Measurements from ENCODE around the gene TXNDC12. TPM values are rescaled to one million over a fixed set of nuclear protein-coding genes. Genes with fewer than 3 reads are reported as not detected.

Gene TXNDC12
- polyA plus RNA-seq, 1 donor from 2014 or later = 42.3 TPM

GRCh38 chr1:52037909-52038308 is 17.1 kb downstream of the TXNDC12 start:
- Histone ChIP-seq H3K4me3 (ENCODE audit: low read length) (no peak overlapping the region), H3K36me3 (ENCODE audit: insufficient read depth, low read length) (no peaks in the 10 kb centered on the region), H2AFZ (ENCODE audit: low read depth, low read length) (no peak overlapping the region), H3K9ac (ENCODE audit: low read length) (no peak overlapping the region), H3K9me2 (ENCODE audit: insufficient read depth, low read length) (no peaks in the 10 kb centered on the region), H4K20me1 (ENCODE audit: insufficient read depth) (no peaks in the 10 kb centered on the region), H3K9me3 (ENCODE audit: low read length) (no peaks in the 10 kb centered on the region), H3K4me2 (ENCODE audit: low read length) (no peak overlapping the region), H3K79me2 (replicated peaks; ENCODE audit: insufficient read depth, low read length) (peaks cover 2% of the 10 kb centered on the region), H3K27ac (ENCODE audit: low read length) (no peak overlapping the region), H3F3A (ENCODE audit: insufficient read depth, low read length, poor library complexity, severe bottlenecking) (no peaks in the 10 kb centered on the region), H3K27me3 (ENCODE audit: insufficient read depth, low read depth, low read length) (no peaks in the 10 kb centered on the region)
- TF ChIP-seq MXI1 (conservative IDR thresholded peaks at IDR 0.05; ENCODE audit: poor library complexity, severe bottlenecking) (no peak), EZH2 (IDR thresholded peaks at IDR 0.05; ENCODE audit: borderline replicate concordance, insufficient read depth, low read length, poor library complexity, severe bottlenecking) (no peak), EP300 (conservative IDR thresholded peaks at IDR 0.05; ENCODE audit: poor library complexity, severe bottlenecking) (no peak), REST (IDR thresholded peaks at IDR 0.05; ENCODE audit: borderline replicate concordance) (no peak), SMC3 (conservative IDR thresholded peaks at IDR 0.05; ENCODE audit: poor library complexity) (no peak), POLR2AphosphoS5 (IDR thresholded peaks at IDR 0.05) (no peak), CTCF (IDR thresholded peaks at IDR 0.05; ENCODE audit: poor library complexity, severe bottlenecking) (no peak), RAD21 (conservative IDR thresholded peaks at IDR 0.05) (no peak), TAF1 (IDR thresholded peaks at IDR 0.05; ENCODE audit: low read depth) (no peak)

GRCh38 chr1:52037402-52037814 is 17.6 kb downstream of the TXNDC12 start:
- no peaks in the 10 kb centered on the region for H3F3A ChIP-seq (ENCODE audit: insufficient read depth, low read length, poor library complexity, severe bottlenecking)
- no peak overlapping the region for H3K27ac ChIP-seq (ENCODE audit: low read length)
- no peak overlapping the region for H3K4me2 ChIP-seq (ENCODE audit: low read length)
- H3K4me3 ChIP-seq (ENCODE audit: low read length) = no peak overlapping the region
- H3K9ac ChIP-seq (ENCODE audit: low read length) = no peak overlapping the region
- H3K9me3 ChIP-seq (ENCODE audit: low read length) = no peaks in the 10 kb centered on the region
- TF ChIP-seq MXI1 (conservative IDR thresholded peaks at IDR 0.05; ENCODE audit: poor library complexity, severe bottlenecking) (no peak), REST (IDR thresholded peaks at IDR 0.05; ENCODE audit: borderline replicate concordance) (no peak), POLR2AphosphoS5 (IDR thresholded peaks at IDR 0.05) (no peak), EP300 (conservative IDR thresholded peaks at IDR 0.05; ENCODE audit: poor library complexity, severe bottlenecking) (no peak), SMC3 (conservative IDR thresholded peaks at IDR 0.05; ENCODE audit: poor library complexity) (no peak), RAD21 (conservative IDR thresholded peaks at IDR 0.05) (no peak), CTCF (IDR thresholded peaks at IDR 0.05; ENCODE audit: poor library complexity, severe bottlenecking) (no peak), TAF1 (IDR thresholded peaks at IDR 0.05; ENCODE audit: low read depth) (no peak)
- no peak overlapping the region for H2AFZ ChIP-seq (ENCODE audit: low read depth, low read length)
- no peaks in the 10 kb centered on the region for H3K9me2 ChIP-seq (ENCODE audit: insufficient read depth, low read length)
- H4K20me1 ChIP-seq (ENCODE audit: insufficient read depth) = no peaks in the 10 kb centered on the region
- peaks cover 7% of the 10 kb centered on the region for H3K79me2 ChIP-seq (replicated peaks; ENCODE audit: insufficient read depth, low read length)
- no peaks in the 10 kb centered on the region for H3K36me3 ChIP-seq (ENCODE audit: insufficient read depth, low read length)
- no peaks in the 10 kb centered on the region for H3K27me3 ChIP-seq (ENCODE audit: insufficient read depth, low read depth, low read length)

Data from neural cell (in vitro differentiated cells).